GM13976 (cell line): ENCODE data around the gene PKMYT1.

ENCODE experiments used
- DNase-seq: peaks from one replicate; pipeline ENCODE4 v3.0.0; 2012; ENCODE audit warnings: low spot score
- in situ Hi-C: fragments of 300-500 bp; cut with MboI; formaldehyde crosslinking; loops from one replicate; pipeline ENCODE4 v1.12.0; 2022; ENCODE audit warnings: low sequenced_read_pairs, mixed read lengths, inconsistent platforms; ENCODE audit not compliant: unreplicated experiment
- TF ChIP-seq, protein P1 (sequence below): IDR thresholded peaks from 2 replicates; pipeline ENCODE4 v1.5.1; 2012; ENCODE audit warnings: borderline replicate concordance, mild to moderate bottlenecking; ENCODE audit not compliant: insufficient read depth; ENCODE audit errors: extremely low read depth, missing control alignments, control extremely low read depth

PKMYT1 gene

DNA sequence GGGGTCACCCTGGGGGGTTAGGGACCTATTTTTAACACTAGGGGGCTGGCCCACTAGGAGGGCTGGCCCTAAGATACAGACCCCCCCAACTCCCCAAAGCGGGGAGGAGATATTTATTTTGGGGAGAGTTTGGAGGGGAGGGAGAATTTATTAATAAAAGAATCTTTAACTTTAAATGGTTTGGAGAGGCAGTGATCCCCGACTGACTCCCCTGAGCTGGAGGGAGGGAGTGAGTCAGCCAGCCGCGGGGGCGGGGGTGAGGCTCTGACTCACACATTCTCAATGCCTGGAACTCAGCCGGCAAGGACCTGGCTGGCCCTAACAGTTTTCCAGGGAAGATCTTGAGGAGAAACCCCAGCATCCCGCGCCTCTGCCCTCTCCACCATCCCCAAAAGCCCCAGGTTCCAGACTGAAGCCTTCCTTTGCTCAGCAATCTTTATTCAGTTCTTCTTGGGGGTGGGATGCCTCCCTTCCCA lies 42.0 kb upstream of the PKMYT1 start:
- in situ Hi-C loops = no loop called here
- TF ChIP-seq, protein P1, sequence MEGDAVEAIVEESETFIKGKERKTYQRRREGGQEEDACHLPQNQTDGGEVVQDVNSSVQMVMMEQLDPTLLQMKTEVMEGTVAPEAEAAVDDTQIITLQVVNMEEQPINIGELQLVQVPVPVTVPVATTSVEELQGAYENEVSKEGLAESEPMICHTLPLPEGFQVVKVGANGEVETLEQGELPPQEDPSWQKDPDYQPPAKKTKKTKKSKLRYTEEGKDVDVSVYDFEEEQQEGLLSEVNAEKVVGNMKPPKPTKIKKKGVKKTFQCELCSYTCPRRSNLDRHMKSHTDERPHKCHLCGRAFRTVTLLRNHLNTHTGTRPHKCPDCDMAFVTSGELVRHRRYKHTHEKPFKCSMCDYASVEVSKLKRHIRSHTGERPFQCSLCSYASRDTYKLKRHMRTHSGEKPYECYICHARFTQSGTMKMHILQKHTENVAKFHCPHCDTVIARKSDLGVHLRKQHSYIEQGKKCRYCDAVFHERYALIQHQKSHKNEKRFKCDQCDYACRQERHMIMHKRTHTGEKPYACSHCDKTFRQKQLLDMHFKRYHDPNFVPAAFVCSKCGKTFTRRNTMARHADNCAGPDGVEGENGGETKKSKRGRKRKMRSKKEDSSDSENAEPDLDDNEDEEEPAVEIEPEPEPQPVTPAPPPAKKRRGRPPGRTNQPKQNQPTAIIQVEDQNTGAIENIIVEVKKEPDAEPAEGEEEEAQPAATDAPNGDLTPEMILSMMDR = no peak
- peak; percentile 75 for DNase-seq

DNA sequence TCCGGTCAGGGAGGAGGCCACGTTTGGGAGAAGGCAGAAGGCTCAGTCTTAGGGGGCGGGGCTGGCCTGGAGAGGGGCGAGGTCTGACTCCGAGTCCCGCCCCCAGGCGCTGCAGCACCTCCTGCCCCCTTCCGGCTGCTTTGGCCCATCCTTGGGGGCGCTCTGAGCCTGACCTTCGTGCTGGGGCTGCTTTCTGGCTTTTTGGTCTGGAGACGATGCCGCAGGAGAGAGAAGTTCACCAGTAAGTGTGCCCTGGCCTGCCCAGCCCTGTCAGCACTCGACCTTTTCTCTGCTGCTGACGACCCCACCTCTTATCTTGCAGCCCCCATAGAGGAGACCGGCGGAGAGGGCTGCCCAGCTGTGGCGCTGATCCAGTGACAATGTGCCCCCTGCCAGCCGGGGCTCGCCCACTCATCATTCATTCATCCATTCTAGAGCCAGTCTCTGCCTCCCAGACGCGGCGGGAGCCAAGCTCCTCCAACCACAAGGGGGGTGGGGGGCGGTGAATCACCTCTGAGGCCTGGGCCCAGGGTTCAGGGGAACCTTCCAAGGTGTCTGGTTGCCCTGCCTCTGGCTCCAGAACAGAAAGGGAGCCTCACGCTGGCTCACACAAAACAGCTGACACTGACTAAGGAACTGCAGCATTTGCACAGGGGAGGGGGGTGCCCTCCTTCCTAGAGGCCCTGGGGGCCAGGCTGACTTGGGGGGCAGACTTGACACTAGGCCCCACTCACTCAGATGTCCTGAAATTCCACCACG lies 41.4 kb upstream of the PKMYT1 start:
- DNase-seq = peak; percentile 85
- in situ Hi-C loops = no loop called here
- TF ChIP-seq, protein P1 = peak; percentile 34

DNA sequence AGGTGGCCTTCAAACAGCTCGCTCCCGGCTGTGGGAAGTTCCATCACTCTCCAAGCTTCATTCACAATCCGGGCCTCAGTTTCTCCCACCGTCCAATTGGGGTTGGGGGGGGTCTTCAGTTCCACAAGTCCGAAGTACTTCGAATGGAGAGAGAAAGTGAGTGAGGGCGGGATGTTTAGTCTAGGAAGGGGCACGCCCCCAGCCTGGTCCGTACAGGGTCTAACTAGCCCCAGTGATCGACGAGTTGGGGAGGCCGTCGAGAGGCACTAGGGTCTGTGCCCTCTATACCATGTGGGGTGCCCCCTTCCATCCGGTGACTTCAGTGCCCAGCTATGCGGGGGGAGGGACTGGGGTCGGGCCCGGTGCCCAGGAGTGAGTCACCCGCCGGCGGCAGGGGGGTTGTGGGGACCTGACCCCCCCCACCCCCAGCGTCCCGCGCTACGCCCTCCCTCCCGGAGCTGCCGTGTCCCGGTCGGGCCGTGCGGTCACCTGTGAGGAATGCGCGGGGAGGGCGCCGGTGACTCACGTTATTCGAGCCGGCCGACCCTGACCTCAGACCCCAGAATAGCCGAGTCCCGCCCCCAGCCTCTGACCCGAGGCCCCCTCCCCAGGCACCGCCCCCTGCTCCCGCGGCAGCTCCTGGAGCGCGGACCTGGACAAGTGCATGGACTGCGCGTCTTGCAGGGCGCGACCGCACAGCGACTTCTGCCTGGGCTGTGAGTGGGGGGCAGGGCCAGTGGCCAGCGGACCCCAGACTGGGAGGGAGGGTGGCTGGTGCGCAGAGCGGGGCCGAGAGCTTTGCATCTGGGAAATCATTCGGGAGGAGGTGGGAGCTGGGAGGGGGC lies 40.6 kb upstream of the PKMYT1 start:
- DNase-seq = no peak
- TF ChIP-seq, protein P1 = no peak
- in situ Hi-C loops = no loop called here

DNA sequence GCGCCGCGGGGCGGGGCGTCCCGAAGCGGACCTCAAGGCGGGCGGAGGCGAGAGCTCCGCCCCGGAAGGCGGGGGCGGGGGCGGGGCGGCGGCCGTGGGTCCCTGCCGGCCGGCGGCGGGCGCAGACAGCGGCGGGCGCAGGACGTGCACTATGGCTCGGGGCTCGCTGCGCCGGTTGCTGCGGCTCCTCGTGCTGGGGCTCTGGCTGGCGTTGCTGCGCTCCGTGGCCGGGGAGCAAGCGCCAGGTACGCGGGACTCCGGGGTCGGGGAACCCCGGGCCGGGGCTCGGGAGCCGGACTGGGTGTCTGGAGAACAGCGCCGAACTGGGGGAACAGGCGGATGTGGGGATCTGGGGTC lies 40.0 kb upstream of the PKMYT1 start, which contains the start of gene TNFRSF12A:
Gene TNFRSF12A (plus strand): TSS at position 122 of the 357 bp plus-strand sequence. CDS start 30 bp downstream, at position 152.
- peak; percentile 93 for DNase-seq
- TF ChIP-seq, protein P1 = no peak
- in situ Hi-C loops = no loop called here

DNA sequence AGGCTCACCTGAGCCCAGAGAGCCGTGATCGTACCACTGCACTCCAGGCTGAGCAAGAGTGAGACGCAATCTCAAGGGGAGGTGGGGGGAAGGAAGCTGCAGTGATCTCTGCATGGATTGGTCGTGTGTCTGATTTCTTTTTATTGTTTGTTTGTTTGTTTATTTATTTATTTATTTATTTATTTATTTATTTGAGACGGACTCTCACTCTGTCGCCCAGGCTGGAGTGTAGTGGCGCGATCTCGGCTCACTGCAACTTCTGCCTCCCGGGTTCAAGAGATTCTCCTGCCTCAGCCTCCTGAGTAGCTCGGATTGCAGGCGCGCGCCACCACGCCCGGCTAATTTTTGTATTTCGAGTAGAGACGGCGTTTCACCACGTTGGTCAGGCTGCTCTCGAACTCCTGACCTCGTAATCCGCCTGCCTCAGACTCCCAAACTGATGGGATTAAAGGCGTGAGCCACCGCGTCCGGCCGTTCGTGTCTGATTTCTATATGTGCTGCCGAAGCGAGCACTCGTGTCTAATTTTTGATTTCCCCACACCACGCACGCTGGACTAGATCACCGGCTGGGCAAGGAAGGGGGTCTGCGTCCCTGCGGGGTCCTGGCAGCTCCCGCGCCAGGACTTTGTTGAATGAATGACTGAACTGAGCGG lies 39.5 kb upstream of the PKMYT1 start:
- DNase-seq = no peak
- in situ Hi-C loops = no loop called here
- TF ChIP-seq, protein P1 = no peak

DNA sequence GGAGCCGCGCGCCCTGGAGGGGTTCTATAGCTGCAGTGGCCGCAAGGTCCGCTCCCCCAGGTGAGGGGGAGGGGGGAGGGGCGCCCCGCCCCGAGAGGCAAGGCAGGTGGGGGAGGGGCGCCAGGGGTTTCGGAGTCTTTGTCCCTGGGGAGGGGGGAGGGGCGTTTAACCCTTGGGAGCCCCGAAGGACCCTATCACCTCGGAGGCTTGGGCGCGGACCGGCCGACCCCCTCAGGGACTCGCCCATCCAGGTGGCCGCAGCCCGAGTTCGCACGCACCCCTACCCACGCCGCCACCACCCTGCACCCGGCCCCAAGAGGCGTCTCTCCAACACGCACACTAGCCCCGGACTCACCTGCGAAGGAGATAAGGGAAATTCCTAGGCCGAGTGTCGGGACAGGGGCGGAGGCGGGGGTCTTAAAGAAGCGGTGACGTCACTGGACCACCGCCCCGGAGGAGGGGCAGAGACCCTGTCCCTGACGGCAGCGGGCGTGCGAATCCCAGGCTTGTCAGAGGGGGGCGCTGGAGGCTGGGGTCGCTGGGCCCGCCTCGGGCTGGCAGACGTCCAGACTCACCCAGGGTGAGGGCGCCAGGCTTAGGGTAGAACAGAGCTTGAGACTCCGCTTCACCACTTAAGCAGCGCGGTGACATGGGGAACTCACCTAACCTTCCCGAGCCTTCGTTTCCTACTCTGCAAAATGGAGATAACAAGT lies 37.7 kb upstream of the PKMYT1 start, which contains the start of gene CLDN6:
Gene CLDN6 (minus strand): TSS at position 390 of the 713 bp plus-strand sequence. CDS start 2,162 bp downstream, outside the sequence.
- TF ChIP-seq, protein P1 = peak; percentile 47
- no peak for DNase-seq
- in situ Hi-C loops = no loop called here
